Right renal cortex interstitium (tissue), 3 donors: ENCODE results near the gene USP32. TPM values are rescaled to one million over a fixed set of nuclear protein-coding genes. Genes with fewer than 3 reads are reported as not detected.
"Not testable (repeated sequence)": the region's sequence is repeated elsewhere in the genome, so short reads cannot be mapped to it uniquely, and the experiment has no call there.

Source experiments
- DNase-seq, 3 donors: peaks; one replicate each; pipeline ENCODE4 v3.0.0-alpha.2; 2013; ENCODE audit warnings: low read depth in 3 of 3, low spot score in 2 of 3
- polyA plus RNA-seq, 3 donors: library from polyadenylated mRNA; unstranded; fragments of 120-200 nt; gene quantifications; one replicate each; pipeline ENCODE4 v1.2.1, GENCODE V29; 2013; ENCODE audit not compliant: insufficient read length in 3 of 3

Gene USP32, protein sequence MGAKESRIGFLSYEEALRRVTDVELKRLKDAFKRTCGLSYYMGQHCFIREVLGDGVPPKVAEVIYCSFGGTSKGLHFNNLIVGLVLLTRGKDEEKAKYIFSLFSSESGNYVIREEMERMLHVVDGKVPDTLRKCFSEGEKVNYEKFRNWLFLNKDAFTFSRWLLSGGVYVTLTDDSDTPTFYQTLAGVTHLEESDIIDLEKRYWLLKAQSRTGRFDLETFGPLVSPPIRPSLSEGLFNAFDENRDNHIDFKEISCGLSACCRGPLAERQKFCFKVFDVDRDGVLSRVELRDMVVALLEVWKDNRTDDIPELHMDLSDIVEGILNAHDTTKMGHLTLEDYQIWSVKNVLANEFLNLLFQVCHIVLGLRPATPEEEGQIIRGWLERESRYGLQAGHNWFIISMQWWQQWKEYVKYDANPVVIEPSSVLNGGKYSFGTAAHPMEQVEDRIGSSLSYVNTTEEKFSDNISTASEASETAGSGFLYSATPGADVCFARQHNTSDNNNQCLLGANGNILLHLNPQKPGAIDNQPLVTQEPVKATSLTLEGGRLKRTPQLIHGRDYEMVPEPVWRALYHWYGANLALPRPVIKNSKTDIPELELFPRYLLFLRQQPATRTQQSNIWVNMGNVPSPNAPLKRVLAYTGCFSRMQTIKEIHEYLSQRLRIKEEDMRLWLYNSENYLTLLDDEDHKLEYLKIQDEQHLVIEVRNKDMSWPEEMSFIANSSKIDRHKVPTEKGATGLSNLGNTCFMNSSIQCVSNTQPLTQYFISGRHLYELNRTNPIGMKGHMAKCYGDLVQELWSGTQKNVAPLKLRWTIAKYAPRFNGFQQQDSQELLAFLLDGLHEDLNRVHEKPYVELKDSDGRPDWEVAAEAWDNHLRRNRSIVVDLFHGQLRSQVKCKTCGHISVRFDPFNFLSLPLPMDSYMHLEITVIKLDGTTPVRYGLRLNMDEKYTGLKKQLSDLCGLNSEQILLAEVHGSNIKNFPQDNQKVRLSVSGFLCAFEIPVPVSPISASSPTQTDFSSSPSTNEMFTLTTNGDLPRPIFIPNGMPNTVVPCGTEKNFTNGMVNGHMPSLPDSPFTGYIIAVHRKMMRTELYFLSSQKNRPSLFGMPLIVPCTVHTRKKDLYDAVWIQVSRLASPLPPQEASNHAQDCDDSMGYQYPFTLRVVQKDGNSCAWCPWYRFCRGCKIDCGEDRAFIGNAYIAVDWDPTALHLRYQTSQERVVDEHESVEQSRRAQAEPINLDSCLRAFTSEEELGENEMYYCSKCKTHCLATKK (N-terminal part only)
- 10 to 100 TPM; 44.0 to 45.9 (median 45.6) TPM for polyA plus RNA-seq

- peak; percentile 87 to 93 (median 89) for DNase-seq
Measured at GRCh38 chr17:60392042-60392844, at the start of gene USP32. Gene USP32, minus strand, starts transcription at chr17:60392133. Its CDS starts 194 bp downstream, at chr17:60391939.

DNA sequence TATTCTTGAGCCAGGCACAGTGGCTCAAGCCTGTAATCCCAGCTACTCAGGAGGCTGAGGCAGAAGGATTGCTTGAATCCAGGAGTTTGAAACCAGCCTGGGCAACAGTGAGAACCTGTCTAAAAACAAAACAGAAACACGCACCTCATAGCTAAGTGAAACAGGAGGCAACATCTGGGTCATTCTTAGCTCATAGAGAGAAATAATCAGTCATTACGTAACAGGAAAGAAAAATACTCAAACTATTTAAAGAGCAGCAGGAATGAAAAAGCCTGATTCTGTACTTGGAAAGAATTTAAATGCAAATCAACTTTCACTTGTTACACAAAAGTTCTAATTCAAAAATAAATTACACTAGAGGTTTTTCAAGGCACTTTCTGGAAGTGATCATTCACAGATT, 47.6 kb upstream of the USP32 start:
- DNase-seq = no peak

- no peak for DNase-seq
Measured at GRCh38 chr17:60436676-60437075, 44.7 kb upstream of the USP32 start.

- peak; percentile 74 to 83 (median 76) for DNase-seq
Measured at GRCh38 chr17:60435244-60436167, 43.6 kb upstream of the USP32 start.

DNA sequence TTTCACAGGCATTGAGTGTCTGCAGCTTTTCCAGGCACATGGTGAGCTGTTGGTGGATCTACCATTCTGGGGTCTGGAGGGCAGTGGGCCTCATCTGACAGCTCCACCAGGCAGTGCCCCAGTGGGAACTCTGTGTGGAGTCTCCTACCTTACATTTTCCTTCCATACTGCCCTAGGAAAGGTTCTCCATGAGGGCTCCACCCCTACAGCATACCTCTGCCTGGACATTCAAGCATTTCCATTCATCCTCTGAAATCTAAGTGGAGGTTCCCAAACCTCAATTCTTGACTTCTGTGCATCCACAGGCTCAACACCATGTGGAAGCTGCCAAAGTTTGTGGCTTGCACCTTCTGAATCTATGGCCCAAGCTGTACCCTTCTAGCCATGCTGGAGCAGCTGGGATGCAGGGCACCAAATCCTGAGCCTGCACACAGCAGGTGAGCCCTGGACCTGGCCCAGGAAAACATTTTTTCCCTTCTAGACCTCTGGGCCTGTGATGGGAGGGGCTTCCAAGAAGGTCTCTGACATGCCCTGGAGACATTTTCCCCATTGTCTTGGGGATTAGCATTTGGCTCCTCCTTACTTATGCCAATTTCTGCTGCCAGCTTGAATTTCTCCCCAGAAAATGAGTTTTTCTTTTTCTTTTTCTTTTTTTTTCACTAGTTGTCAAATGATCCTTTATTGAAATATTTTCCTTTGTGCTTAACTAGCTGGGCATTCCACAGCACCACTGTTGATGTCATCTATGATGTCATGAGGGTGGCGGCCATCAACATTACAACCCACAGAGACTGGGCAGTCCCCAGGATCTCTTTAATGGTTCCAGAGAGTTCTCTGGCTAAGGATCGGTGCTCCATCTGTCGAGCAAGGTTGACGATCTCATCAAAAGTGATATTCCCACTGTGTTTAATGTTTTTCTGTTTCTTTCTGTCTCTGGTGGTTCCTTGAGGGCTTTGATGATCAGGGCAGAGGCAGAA, 41.4 kb upstream of the USP32 start:
- not testable (repeated sequence) for DNase-seq

DNA sequence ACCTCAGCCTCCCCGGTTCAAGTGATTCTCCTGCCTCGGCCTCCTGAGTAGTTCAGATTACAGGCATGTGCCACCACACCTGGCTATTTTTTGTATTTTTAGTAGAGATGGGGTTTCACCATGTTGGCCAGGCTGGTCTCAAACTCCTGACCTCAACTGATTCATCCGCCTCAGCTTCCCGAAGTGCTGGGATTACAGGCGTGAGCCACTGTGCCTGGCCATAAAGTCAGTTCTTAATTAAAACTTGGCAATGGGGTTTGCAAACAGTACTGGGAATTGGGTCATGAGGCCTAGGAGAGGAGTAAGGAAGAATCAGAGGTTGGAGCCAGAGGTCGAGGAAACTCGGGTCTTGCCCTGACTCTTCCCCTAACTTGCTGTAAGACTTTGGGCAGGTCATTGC, 38.6 kb upstream of the USP32 start:
- DNase-seq = not testable (repeated sequence)

DNA sequence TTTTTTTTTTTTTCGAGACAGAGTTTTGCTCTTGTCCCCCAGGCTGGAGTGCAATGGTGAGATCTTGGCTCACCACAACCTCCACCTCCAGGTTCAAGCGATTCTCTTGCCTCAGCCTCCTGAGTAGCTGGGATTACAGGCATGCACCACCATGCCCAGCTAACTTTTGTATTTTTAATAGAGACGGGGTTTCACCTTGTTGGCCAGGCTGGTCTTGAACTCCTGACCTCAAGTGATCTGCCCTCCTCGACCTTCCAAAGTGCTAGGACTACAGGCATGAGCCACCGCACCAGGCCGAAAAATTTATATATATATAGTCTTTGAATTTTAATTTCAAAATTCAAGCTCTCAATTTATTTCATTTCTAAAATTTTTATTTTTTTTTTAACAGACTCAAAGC, 36.6 kb upstream of the USP32 start:
- DNase-seq = not testable (repeated sequence)

DNA sequence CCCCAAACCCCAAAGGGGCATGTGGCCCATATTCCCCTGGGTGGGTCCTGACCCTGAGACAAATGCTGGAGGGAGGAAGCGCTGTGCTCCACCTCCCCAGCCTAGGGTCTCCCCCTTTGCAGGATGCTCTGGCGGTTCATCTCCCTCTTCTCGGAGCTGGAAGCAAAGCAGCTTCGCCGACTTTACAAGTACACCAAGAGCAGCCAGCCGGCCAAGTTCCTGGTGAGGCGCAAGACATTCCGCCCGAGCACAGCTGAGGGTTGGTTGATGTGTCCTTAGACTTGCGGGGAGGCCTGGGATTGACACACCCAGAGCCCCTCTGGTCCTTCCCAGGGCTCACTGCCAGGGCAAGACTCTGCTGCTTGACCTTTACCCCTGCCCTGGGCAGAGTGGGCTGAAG, 34.7 kb upstream of the USP32 start:
- no peak for DNase-seq

- no peak for DNase-seq
Measured at GRCh38 chr17:60425626-60426025, 33.7 kb upstream of the USP32 start.

GRCh38 chr17:60423865-60424264, 31.9 kb upstream of the USP32 start:
- DNase-seq = no peak

- DNase-seq = no peak
Measured at GRCh38 chr17:60422162-60422665, 30.3 kb upstream of the USP32 start, which contains the start of gene CHCT1. Gene CHCT1, plus strand, starts transcription at chr17:60422489. Its CDS starts 104 bp downstream, at chr17:60422593.

GRCh38 chr17:60421273-60422161, 29.6 kb upstream of the USP32 start:
- DNase-seq = peak in 2 of 3 donors; percentile 48 to 49

DNA sequence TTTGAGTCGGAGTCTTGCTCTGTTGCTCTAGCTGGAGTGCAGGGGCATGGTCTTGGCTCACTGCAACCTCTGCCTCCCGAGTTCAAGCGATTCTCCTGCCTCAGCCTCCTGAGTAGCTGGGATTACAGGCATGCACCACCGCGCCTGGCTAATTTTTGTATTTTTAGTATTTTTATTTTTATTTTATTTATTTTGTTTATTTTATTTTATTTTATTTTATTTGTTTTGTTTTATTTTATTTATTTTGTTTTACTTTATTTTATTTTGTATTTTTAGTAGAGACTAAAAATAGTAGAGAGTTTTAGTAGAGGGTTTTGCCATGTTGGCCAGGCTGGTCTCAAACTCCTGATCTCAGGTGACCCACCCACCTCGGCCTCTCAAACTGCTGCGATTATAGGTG, 27.9 kb upstream of the USP32 start:
- DNase-seq = not testable (repeated sequence)

GRCh38 chr17:60419003-60419402, 27.1 kb upstream of the USP32 start:
- DNase-seq = not testable (repeated sequence)

GRCh38 chr17:60416368-60416925, 24.5 kb upstream of the USP32 start:
- DNase-seq = no peak

- no peak for DNase-seq
Measured at GRCh38 chr17:60415146-60415545, 23.2 kb upstream of the USP32 start.
